HL-60 (cell line): ENCODE data around the gene ENO4.

ENCODE experiments used
- DNase-seq, 2 experiments: peaks; one replicate each; pipeline ENCODE4 v3.0.0-alpha.2; 2010 to 2020; ENCODE audit warnings: low read depth in 1 of 2, low spot score in 1 of 2
- H3K27ac ChIP-seq: fragments of 250-450 bp; sonication (Bioruptor Pico); replicated peaks from 2 replicates; pipeline ENCODE4 v1.5.1; 2020; ENCODE audit warnings: mild to moderate bottlenecking, moderate library complexity
- H3K27me3 ChIP-seq: fragments of 250-450 bp; sonication (Bioruptor Pico); 2 replicates; pipeline ENCODE4 v1.5.1; 2021; ENCODE audit warnings: mild to moderate bottlenecking, moderate library complexity; ENCODE audit not compliant: insufficient read depth, poor library complexity, severe bottlenecking
- H3K4me3 ChIP-seq: replicated peaks from 2 replicates; pipeline ENCODE4 v1.5.1; 2011; ENCODE audit warnings: mild to moderate bottlenecking, control low read depth, low read length; ENCODE audit not compliant: insufficient read depth
- GABPA ChIP-seq: IDR thresholded peaks from 2 replicates; pipeline ENCODE4 v1.6.1; 2012; ENCODE audit warnings: low read depth
- POLR2AphosphoS5 ChIP-seq: IDR thresholded peaks from 2 replicates; pipeline ENCODE4 v1.6.1; 2012; ENCODE audit warnings: low read depth
- SPI1 ChIP-seq: IDR thresholded peaks from 2 replicates; pipeline ENCODE4 v1.6.1; 2012; ENCODE audit warnings: low read depth, mild to moderate bottlenecking, borderline replicate concordance
- TF ChIP-seq, protein P1 (sequence below): IDR thresholded peaks from one replicate; pipeline ENCODE4 v1.5.1; 2011; ENCODE audit warnings: low read length, control low read depth, inconsistent platforms; ENCODE audit not compliant: insufficient read depth
- TF ChIP-seq, protein P2 (sequence below): IDR thresholded peaks from 2 replicates; pipeline ENCODE4 v1.6.1; 2012; ENCODE audit warnings: low read depth; ENCODE audit not compliant: insufficient replicate concordance

Gene ENO4

DNA sequence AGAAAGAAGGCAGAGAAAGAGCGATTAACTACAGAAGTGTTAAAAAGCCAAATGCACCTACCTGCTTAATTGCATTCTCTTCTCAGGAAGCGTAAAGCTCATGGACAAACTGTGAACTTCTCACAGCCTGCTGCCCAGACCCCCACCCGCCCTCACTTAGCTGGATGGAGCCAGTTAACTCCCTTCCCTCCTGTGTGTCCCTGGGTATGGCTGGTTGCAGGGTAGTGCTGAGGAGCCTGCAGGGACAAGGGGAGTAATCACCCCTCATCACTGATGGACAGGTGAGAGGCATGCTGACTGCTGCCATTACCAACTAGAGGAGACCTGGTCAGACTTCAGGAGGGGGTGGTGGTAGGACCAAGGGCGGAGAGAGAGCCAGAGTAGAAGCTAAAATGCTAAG, 37.5 kb downstream of the ENO4 start:
- Histone ChIP-seq H3K27ac (no peak overlapping the region), H3K27me3 (peaks cover 9% of the 10 kb centered on the region), H3K4me3 (no peak overlapping the region)
- TF ChIP-seq SPI1 (no peak), GABPA (no peak), POLR2AphosphoS5 (no peak)
- TF ChIP-seq, protein P1, sequence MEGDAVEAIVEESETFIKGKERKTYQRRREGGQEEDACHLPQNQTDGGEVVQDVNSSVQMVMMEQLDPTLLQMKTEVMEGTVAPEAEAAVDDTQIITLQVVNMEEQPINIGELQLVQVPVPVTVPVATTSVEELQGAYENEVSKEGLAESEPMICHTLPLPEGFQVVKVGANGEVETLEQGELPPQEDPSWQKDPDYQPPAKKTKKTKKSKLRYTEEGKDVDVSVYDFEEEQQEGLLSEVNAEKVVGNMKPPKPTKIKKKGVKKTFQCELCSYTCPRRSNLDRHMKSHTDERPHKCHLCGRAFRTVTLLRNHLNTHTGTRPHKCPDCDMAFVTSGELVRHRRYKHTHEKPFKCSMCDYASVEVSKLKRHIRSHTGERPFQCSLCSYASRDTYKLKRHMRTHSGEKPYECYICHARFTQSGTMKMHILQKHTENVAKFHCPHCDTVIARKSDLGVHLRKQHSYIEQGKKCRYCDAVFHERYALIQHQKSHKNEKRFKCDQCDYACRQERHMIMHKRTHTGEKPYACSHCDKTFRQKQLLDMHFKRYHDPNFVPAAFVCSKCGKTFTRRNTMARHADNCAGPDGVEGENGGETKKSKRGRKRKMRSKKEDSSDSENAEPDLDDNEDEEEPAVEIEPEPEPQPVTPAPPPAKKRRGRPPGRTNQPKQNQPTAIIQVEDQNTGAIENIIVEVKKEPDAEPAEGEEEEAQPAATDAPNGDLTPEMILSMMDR = no peak
- no peak for DNase-seq

DNA sequence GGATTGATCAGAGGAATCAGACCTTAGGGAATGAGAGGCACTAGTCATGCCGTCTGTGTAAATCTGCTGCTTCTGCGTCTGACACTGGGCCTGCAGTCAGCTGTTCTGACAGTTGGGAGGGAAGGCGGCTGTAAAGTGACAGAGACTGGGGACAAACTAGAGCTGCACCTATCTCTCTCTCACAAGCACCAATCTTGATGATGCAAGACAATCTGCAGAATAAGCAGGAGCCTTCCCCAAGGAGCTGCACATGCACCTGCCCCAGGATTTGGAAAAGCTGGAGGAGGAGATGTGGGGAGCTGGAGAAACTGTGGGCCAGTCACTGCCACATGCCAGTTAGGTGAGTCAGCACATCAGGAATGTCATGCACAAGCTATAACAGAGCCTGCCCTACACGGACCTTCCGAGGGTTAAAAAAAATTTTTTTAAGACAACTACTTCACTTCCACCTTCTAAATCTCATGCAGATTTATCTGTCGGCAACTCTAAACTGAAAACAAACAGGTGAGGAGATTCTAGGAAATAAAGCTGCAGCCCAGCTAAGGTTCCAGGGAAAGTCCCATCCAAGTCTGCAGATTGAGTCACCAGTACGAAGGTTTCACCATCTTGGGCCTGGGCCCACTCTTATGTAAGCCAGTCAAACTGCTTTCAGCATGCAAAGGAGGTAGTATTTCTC, 39.2 kb downstream of the ENO4 start:
- DNase-seq = no peak
- no peak overlapping the region for H3K4me3 ChIP-seq
- H3K27me3 ChIP-seq = peaks cover 15% of the 10 kb centered on the region
- TF ChIP-seq, protein P2, sequence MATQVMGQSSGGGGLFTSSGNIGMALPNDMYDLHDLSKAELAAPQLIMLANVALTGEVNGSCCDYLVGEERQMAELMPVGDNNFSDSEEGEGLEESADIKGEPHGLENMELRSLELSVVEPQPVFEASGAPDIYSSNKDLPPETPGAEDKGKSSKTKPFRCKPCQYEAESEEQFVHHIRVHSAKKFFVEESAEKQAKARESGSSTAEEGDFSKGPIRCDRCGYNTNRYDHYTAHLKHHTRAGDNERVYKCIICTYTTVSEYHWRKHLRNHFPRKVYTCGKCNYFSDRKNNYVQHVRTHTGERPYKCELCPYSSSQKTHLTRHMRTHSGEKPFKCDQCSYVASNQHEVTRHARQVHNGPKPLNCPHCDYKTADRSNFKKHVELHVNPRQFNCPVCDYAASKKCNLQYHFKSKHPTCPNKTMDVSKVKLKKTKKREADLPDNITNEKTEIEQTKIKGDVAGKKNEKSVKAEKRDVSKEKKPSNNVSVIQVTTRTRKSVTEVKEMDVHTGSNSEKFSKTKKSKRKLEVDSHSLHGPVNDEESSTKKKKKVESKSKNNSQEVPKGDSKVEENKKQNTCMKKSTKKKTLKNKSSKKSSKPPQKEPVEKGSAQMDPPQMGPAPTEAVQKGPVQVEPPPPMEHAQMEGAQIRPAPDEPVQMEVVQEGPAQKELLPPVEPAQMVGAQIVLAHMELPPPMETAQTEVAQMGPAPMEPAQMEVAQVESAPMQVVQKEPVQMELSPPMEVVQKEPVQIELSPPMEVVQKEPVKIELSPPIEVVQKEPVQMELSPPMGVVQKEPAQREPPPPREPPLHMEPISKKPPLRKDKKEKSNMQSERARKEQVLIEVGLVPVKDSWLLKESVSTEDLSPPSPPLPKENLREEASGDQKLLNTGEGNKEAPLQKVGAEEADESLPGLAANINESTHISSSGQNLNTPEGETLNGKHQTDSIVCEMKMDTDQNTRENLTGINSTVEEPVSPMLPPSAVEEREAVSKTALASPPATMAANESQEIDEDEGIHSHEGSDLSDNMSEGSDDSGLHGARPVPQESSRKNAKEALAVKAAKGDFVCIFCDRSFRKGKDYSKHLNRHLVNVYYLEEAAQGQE = no peak
- TF ChIP-seq POLR2AphosphoS5 (no peak), SPI1 (no peak), GABPA (no peak)
- TF ChIP-seq, protein P1 = no peak
- no peak overlapping the region for H3K27ac ChIP-seq

DNA sequence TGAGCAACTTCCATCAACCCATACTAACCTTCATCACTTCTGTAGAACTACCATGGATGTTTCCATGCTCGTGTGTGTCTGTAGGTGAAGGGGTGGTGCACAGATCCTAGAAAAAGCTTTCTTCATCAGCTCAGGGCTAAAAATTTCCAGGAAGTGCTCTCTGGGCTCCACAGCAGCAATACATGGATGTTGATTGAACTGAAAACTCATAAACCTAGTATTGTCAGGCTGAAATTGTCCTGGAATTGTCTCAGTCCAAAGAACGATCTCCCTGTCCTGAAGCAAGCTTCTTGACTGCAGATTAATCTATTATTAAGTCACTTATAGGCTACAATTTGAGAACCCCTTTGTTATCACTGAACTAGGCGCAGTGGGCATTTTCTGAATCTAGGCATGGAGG, 39.8 kb downstream of the ENO4 start:
- no peak for TF ChIP-seq POLR2AphosphoS5
- TF ChIP-seq, protein P1 = no peak
- TF ChIP-seq, protein P2 = no peak
- no peak for TF ChIP-seq SPI1
- no peak for TF ChIP-seq GABPA
- Histone ChIP-seq H3K27ac (no peak overlapping the region), H3K4me3 (no peak overlapping the region), H3K27me3 (peaks cover 15% of the 10 kb centered on the region)
- DNase-seq = no peak

DNA sequence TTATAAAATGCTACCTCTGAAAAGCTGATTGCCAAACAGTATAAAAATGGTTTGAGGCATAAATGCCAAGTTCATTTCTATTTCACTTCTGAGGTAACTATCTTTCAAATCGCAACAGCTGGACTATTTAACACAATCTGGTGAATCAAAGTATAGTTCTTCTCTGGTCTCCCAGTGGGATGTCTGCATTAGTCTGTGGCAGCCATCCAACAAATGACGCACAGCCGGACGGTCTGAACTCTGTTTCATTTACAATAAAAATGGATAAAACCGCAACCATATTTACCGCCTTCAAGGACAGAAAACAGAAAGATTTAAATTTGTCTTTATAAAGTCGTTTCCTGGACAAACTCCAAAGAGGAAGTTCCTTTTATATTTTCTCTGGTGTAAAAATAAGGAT, 41.9 kb downstream of the ENO4 start:
- DNase-seq = no peak
- Histone ChIP-seq H3K27me3 (peaks cover 11% of the 10 kb centered on the region), H3K4me3 (no peak overlapping the region), H3K27ac (no peak overlapping the region)
- TF ChIP-seq POLR2AphosphoS5 (no peak), SPI1 (no peak), GABPA (no peak)
- TF ChIP-seq, protein P2 = no peak
- TF ChIP-seq, protein P1 = no peak
